Skin of body (tissue), 2 donors: ENCODE results near the gene SLC35F1. TPM values are rescaled to one million over a fixed set of nuclear protein-coding genes. Genes with fewer than 3 reads are reported as not detected.

ENCODE experiments used
- DNase-seq: peaks from one replicate; lab custom pipeline; 2025; lab: John Stamatoyannopoulos, UW
- total RNA-seq: library from RNA; depleted of rRNA; stranded (reverse); fragments of >200 nt; gene quantifications from one replicate; pipeline ENCODE4 v1.2.3, GENCODE V29; 2014

The SLC35F1 gene
- total RNA-seq, 1 donor from 2014 or later: 3.1 TPM

- no peak for DNase-seq
These were observed 196.5 kb downstream of the SLC35F1 start for GRCh38 chr6:118103381-118104146.

- DNase-seq: no peak
These were observed 215.2 kb downstream of the SLC35F1 start for GRCh38 chr6:118122161-118122725.

- no peak for DNase-seq
These were observed 215.7 kb downstream of the SLC35F1 start for GRCh38 chr6:118122801-118123200.

- DNase-seq: no peak
These were observed 216.5 kb downstream of the SLC35F1 start for GRCh38 chr6:118123503-118124037.

- DNase-seq: no peak
These were observed 217.8 kb downstream of the SLC35F1 start for GRCh38 chr6:118124851-118125250.

- no peak for DNase-seq
These were observed 221.7 kb downstream of the SLC35F1 start for GRCh38 chr6:118128755-118129154.

GRCh38 chr6:118134206-118134605 is 227.1 kb downstream of the SLC35F1 start:
- DNase-seq: no peak

GRCh38 chr6:118134736-118135135 is 227.7 kb downstream of the SLC35F1 start:
- DNase-seq: no peak

GRCh38 chr6:118135371-118135770 is 228.3 kb downstream of the SLC35F1 start:
- DNase-seq: no peak

GRCh38 chr6:118141211-118141610 is 234.1 kb downstream of the SLC35F1 start:
- DNase-seq: no peak

GRCh38 chr6:118146584-118146983 is 239.5 kb downstream of the SLC35F1 start:
- DNase-seq: no peak

- no peak for DNase-seq
These were observed 240.4 kb downstream of the SLC35F1 start for GRCh38 chr6:118147511-118147910.

- no peak for DNase-seq
These were observed 241.5 kb downstream of the SLC35F1 start for GRCh38 chr6:118148561-118148960.

- no peak for DNase-seq
These were observed 245.5 kb downstream of the SLC35F1 start for GRCh38 chr6:118152524-118152923.

GRCh38 chr6:118161343-118161742 is 254.3 kb downstream of the SLC35F1 start:
- no peak for DNase-seq

- DNase-seq: no peak
These were observed 256.5 kb downstream of the SLC35F1 start for GRCh38 chr6:118163542-118163941.

- DNase-seq: no peak
These were observed 258.4 kb downstream of the SLC35F1 start for GRCh38 chr6:118165500-118165899.

- DNase-seq: no peak
These were observed 261.4 kb downstream of the SLC35F1 start for GRCh38 chr6:118168421-118168820.

- DNase-seq: no peak
These were observed 264.8 kb downstream of the SLC35F1 start for GRCh38 chr6:118171852-118172251.

GRCh38 chr6:118174071-118174470 is 267.0 kb downstream of the SLC35F1 start:
- DNase-seq: no peak

GRCh38 chr6:118177720-118178119 is 270.7 kb downstream of the SLC35F1 start:
- no peak for DNase-seq

- DNase-seq: no peak
These were observed 272.0 kb downstream of the SLC35F1 start for GRCh38 chr6:118179048-118179447.
